Lower leg skin (tissue), 4 donors: Measurements from ENCODE around the gene TCF7L1. TPM values are rescaled to one million over a fixed set of nuclear protein-coding genes. Genes with fewer than 3 reads are reported as not detected.
"Not testable (repeated sequence)": the region's sequence is repeated elsewhere in the genome, so short reads cannot be mapped to it uniquely, and the experiment has no call there.

Source experiments
- DNase-seq, 2 donors: peaks; one replicate each; pipeline ENCODE4 v3.0.0-alpha.2; 2019; ENCODE audit warnings: low spot score in 2 of 2
- H3K4me3 ChIP-seq: fragments of 200-600 bp; sonication (generic); 2 replicates; pipeline ENCODE4 v1.5.1; 2017; ENCODE audit warnings: mild to moderate bottlenecking, low read depth; ENCODE audit not compliant: poor library complexity, severe bottlenecking
- POLR2A ChIP-seq, 2 donors: fragments of 450-650 bp; IDR thresholded peaks; one replicate each; pipeline ENCODE4 v1.6.1; 2016 to 2017; ENCODE audit warnings: antibody characterized with exemption in 2 of 2, mild to moderate bottlenecking in 1 of 2, moderate library complexity in 1 of 2
- WGBS, 2 donors: methylation state at CpG; one replicate each; pipeline ENCODE4 v1.1.5; 2018; 5-methylcytosine and 5-hydroxymethylcytosine counted together
- intact Hi-C: fragments of 100-400 bp; cut with DNase I; formaldehyde crosslinking; loops from one replicate; pipeline ENCODE4 v1.15.0; 2023; ENCODE audit warnings: low total_unique reads
- total RNA-seq, 4 donors: library from RNA; depleted of rRNA; stranded (reverse); fragments of >200 nt; gene quantifications; one replicate each; pipeline ENCODE4 v1.1.0, GENCODE V29; 2016
- TF ChIP-seq, protein P1 (sequence below), 3 donors: fragments of 450-650 bp; IDR thresholded peaks; one replicate each; pipeline ENCODE4 v1.5.1; 2016; ENCODE audit warnings: antibody characterized with exemption in 3 of 3, mild to moderate bottlenecking in 3 of 3, moderate library complexity in 2 of 3

Gene TCF7L1
- total RNA-seq, 4 donors from 2014 or later, result 0.67 to 4.8 (median 1.9) TPM

DNA sequence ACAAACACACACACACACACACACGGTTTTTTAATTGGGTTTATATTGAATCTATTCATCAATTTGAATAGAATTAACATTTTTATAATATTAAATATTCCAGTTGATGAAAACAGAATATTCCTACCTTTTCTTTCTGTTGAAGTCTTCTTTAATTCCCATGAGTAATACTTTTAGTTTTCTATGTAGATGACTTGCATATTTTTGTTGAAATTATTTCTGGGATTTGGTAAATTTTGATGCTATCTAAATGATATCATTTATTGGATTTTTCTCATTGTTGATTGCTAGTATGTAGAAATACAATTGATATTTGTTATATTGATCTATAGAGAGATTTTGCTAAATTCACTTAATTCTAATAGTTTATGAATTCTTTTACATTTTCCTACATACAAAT is 12.8 kb upstream of the TCF7L1 start:
- WGBS, 2 donors, result 56 to 69% methylated on average over 1 of the region's 1 CpG
- intact Hi-C loops, result no loop called here
- no peak overlapping the region for H3K4me3 ChIP-seq
- no peak for DNase-seq
- no peak for TF ChIP-seq POLR2A (IDR thresholded peaks at IDR 0.05)
- TF ChIP-seq, protein P1, sequence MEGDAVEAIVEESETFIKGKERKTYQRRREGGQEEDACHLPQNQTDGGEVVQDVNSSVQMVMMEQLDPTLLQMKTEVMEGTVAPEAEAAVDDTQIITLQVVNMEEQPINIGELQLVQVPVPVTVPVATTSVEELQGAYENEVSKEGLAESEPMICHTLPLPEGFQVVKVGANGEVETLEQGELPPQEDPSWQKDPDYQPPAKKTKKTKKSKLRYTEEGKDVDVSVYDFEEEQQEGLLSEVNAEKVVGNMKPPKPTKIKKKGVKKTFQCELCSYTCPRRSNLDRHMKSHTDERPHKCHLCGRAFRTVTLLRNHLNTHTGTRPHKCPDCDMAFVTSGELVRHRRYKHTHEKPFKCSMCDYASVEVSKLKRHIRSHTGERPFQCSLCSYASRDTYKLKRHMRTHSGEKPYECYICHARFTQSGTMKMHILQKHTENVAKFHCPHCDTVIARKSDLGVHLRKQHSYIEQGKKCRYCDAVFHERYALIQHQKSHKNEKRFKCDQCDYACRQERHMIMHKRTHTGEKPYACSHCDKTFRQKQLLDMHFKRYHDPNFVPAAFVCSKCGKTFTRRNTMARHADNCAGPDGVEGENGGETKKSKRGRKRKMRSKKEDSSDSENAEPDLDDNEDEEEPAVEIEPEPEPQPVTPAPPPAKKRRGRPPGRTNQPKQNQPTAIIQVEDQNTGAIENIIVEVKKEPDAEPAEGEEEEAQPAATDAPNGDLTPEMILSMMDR (IDR thresholded peaks at IDR 0.05), result no peak

DNA sequence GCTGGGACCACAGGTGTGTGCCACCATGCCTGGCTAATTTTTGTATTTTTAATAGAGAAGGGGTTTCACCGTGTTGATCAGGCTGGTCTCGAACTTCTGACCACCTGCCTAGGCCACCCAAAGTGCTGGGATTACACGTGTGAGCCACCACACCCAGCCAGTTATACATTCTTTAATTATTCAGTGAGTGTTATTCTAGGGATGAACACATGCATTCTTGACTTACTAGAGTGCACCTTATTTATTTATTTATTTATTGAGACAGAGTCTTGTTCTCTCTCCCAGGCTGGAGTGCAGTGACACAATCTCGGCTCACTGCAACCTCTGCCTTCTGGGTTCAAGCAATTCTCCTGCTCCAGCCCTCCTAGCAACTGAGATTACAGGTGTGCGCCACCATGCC is 6.7 kb upstream of the TCF7L1 start:
- H3K4me3 ChIP-seq, intact Hi-C loops, DNase-seq: not testable (repeated sequence)
- 80 to 88% methylated on average over 5 of the region's 5 CpGs for WGBS, 2 donors

GRCh38 chr2:85129861-85130260 is 3.3 kb upstream of the TCF7L1 start:
- TF ChIP-seq POLR2A (IDR thresholded peaks at IDR 0.05), result no peak
- TF ChIP-seq, protein P1 (IDR thresholded peaks at IDR 0.05), result no peak
- 63 to 80% methylated on average over 3 of the region's 3 CpGs for WGBS, 2 donors
- no peak overlapping the region for H3K4me3 ChIP-seq
- intact Hi-C loops, result loop anchor here (5.0 kb wide), 1 partner anchor 157 kb away; no protein-coding TSS in a partner anchor
- DNase-seq, result no peak

DNA sequence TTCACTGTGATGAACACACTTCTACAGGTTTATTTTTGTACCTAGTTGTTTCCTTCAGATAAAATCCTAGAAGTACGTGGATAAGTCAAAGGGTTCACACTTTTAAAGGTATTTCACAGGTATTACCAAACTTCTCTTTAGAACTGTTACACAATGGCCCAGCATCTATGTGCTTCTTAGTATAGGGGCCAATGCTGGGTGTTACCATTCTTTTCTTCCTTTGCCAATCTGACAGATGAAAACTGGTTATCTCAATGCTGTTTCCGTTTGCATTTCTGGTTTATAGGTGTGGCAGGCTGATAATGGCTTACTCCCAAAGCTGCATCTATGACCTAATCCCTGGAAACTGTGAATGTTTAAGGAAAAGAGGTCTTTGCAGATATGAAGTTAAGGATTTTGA is 2.8 kb upstream of the TCF7L1 start:
- intact Hi-C loops, result loop anchor here (5.0 kb wide), 1 partner anchor 157 kb away; no protein-coding TSS in a partner anchor
- WGBS, 2 donors, result 39 to 43% methylated on average over 2 of the region's 2 CpGs
- no peak for TF ChIP-seq POLR2A (IDR thresholded peaks at IDR 0.05)
- TF ChIP-seq, protein P1 (IDR thresholded peaks at IDR 0.05), result no peak
- H3K4me3 ChIP-seq, result no peak overlapping the region
- no peak for DNase-seq

- WGBS, 2 donors, result 34 to 49% methylated on average over 7 of the region's 7 CpGs
- DNase-seq, result no peak
- no peak overlapping the region for H3K4me3 ChIP-seq
- intact Hi-C loops, result loop anchor here (5.0 kb wide), 1 partner anchor 156 kb away; no protein-coding TSS in a partner anchor
- no peak for TF ChIP-seq POLR2A (IDR thresholded peaks at IDR 0.05)
- TF ChIP-seq, protein P1 (IDR thresholded peaks at IDR 0.05), result no peak
These were observed 2.1 kb upstream of the TCF7L1 start for GRCh38 chr2:85131116-85131515.

GRCh38 chr2:85132397-85132796 is 795 bp upstream of the TCF7L1 start:
- intact Hi-C loops, result loop anchor here (5.0 kb wide), 1 partner anchor 155 kb away; no protein-coding TSS in a partner anchor
- WGBS, 2 donors, result 23 to 34% methylated on average over 14 of the region's 14 CpGs
- DNase-seq, result no peak
- H3K4me3 ChIP-seq, result peak overlapping the region; percentile 42
- TF ChIP-seq, protein P1 (IDR thresholded peaks at IDR 0.05), result no peak
- no peak for TF ChIP-seq POLR2A (IDR thresholded peaks at IDR 0.05)
